PC-3 (cell line): ENCODE measurements around the gene SH3RF1.

ENCODE experiments used
- CTCF ChIP-seq: fragments of 300-600 bp; sonication (generic); conservative IDR thresholded peaks from 2 replicates; pipeline ENCODE4 v1.5.1; 2017; ENCODE audit warnings: antibody characterized with exemption, low read depth, mild to moderate bottlenecking, low read length
- EZH2 ChIP-seq: fragments of 300-600 bp; sonication (generic); IDR thresholded peaks from one replicate; pipeline ENCODE4 v1.6.1; 2017; ENCODE audit warnings: antibody characterized with exemption, mild to moderate bottlenecking, low read length; ENCODE audit not compliant: unreplicated experiment

DNA sequence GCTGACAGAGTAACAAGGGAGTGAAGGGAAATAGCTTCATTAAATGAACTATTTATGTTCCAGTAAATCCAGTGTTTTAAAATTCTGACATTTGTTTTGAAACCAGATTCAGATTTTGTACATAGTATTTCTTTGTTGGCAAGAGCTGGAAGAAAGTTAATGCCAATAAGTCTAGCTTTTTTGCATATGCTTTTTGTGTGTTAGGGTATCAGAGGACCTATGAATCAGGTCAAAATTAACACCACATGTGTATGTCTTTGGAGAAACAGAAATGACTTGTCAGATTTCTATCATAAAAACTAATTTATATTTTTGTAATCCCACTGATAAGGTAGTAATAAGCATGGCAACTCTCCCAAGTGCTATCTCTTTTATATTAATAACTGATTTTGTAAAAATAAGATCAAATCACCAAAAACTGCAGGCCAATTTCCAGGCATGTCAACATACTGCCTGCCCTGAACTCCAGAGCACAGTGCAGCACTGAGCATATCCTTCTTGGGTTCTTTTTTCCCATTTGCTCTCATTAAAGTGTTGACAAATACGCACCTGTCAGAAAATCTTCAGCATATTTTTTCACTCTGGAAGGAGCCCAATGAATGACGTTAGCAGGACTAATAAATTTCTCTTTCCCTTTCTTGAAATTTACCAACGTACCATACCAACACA, 65.5 kb downstream of the SH3RF1 start:
- no peak for TF ChIP-seq EZH2
- TF ChIP-seq CTCF, result no peak
